OCI-LY3 (cell line): ENCODE data around the gene NOSTRIN.

ENCODE experiments used
- EZH2phosphoT487 ChIP-seq: fragments of 200-600 bp; shearing (Covaris generic); IDR thresholded peaks from 2 replicates; pipeline ENCODE4 v1.6.1; 2018; ENCODE audit warnings: antibody characterized with exemption, mixed run types, low read depth
- TF ChIP-seq, protein P1 (sequence below): fragments of 200-600, 300-600 bp; sonication (generic); IDR thresholded peaks from 2 replicates; pipeline ENCODE4 v1.5.1; 2014; ENCODE audit warnings: antibody characterized with exemption, low read length, low read depth

DNA sequence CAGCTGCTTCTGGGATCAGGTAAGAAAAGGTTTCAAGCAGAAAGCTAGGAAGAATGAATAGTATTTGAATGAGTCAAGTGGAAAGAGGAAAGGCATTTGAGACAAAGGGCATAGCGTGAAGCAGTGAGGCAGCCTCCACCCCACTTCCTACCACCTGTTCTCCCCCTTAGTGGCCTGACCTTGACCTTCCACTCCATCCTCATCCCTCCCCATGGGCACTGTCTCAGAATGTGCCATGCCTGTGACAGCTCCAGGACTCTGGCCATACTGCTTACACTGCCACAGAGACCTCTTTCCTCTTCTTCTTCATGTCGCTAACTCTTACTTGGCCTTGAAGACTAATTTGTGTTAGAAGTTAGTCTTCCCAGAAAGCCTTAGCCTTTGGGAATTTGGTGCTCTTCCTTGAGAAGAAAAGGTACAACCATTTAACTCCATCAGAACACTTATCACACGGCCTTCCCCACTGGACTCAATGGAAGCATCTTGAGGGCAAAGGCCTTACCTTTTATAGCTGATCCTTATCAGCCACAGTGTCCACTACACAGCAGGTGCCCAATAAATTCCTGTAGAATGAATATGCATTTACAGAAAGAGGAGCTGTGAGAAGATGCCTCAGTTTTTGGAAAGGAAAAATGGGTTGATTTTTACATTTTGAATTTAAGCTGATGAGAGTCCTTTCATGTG, 15.2 kb upstream of the NOSTRIN start:
- TF ChIP-seq, protein P1, sequence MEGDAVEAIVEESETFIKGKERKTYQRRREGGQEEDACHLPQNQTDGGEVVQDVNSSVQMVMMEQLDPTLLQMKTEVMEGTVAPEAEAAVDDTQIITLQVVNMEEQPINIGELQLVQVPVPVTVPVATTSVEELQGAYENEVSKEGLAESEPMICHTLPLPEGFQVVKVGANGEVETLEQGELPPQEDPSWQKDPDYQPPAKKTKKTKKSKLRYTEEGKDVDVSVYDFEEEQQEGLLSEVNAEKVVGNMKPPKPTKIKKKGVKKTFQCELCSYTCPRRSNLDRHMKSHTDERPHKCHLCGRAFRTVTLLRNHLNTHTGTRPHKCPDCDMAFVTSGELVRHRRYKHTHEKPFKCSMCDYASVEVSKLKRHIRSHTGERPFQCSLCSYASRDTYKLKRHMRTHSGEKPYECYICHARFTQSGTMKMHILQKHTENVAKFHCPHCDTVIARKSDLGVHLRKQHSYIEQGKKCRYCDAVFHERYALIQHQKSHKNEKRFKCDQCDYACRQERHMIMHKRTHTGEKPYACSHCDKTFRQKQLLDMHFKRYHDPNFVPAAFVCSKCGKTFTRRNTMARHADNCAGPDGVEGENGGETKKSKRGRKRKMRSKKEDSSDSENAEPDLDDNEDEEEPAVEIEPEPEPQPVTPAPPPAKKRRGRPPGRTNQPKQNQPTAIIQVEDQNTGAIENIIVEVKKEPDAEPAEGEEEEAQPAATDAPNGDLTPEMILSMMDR, result no peak
- TF ChIP-seq EZH2phosphoT487, result no peak
